GM21825 (cell line): Measurements from ENCODE around the gene HSD17B1.
A peak's percentile ranks its signal among the peaks of the same experiment; 100 is the strongest.
"Not testable (repeated sequence)": the region's sequence is repeated elsewhere in the genome, so short reads cannot be mapped to it uniquely, and the experiment has no call there.

Experiments
- ATAC-seq: cut with Tn5 transposase; IDR thresholded peaks from one replicate; pipeline ENCODE4 v1.9.1; 2021; ENCODE audit warnings: mild to moderate bottlenecking, moderate library complexity; ENCODE audit not compliant: unreplicated experiment

The HSD17B1 gene

GRCh38 chr17:42545755-42546505 is 6.8 kb upstream of the HSD17B1 start:
- ATAC-seq: not testable (repeated sequence)

GRCh38 chr17:42547001-42547461 is 5.7 kb upstream of the HSD17B1 start:
- no peak for ATAC-seq

- ATAC-seq: no peak
Observed at GRCh38 chr17:42547698-42548069, 5.0 kb upstream of the HSD17B1 start.

- no peak for ATAC-seq
Observed at GRCh38 chr17:42548070-42548837, 4.5 kb upstream of the HSD17B1 start.

- ATAC-seq: no peak
Observed at GRCh38 chr17:42548993-42549755, 3.5 kb upstream of the HSD17B1 start.

GRCh38 chr17:42553161-42553818 is 567 bp downstream of the HSD17B1 start:
- ATAC-seq: no peak

GRCh38 chr17:42553866-42554249 is 1.1 kb downstream of the HSD17B1 start:
- no peak for ATAC-seq

GRCh38 chr17:42554250-42555121 is 1.8 kb downstream of the HSD17B1 start:
- ATAC-seq: peak; percentile 74

- ATAC-seq: no peak
Observed at GRCh38 chr17:42555122-42555622, 2.4 kb downstream of the HSD17B1 start.

GRCh38 chr17:42555961-42556617 is 3.4 kb downstream of the HSD17B1 start:
- not testable (repeated sequence) for ATAC-seq

GRCh38 chr17:42559075-42559474 is 6.4 kb downstream of the HSD17B1 start:
- no peak for ATAC-seq

GRCh38 chr17:42560246-42560645 is 7.5 kb downstream of the HSD17B1 start:
- no peak for ATAC-seq

GRCh38 chr17:42561897-42562387 is 9.2 kb downstream of the HSD17B1 start, which contains the start of gene COASY:
Gene COASY (plus strand): TSS chr17:42562148. CDS start chr17:42562623, 475 bp downstream.
- peak; percentile 43 for ATAC-seq

GRCh38 chr17:42562388-42563142 is 9.8 kb downstream of the HSD17B1 start:
- no peak for ATAC-seq

- ATAC-seq: no peak
Observed at GRCh38 chr17:42563143-42563509, 10.4 kb downstream of the HSD17B1 start.

- ATAC-seq: no peak
Observed at GRCh38 chr17:42563543-42563942, 10.8 kb downstream of the HSD17B1 start.

GRCh38 chr17:42563950-42564349 is 11.2 kb downstream of the HSD17B1 start:
- ATAC-seq: no peak

- no peak for ATAC-seq
Observed at GRCh38 chr17:42564815-42565522, 12.2 kb downstream of the HSD17B1 start.
